ENCODE results near the gene NR0B2. TPM values are rescaled to one million over a fixed set of nuclear protein-coding genes. Genes with fewer than 3 reads are reported as not detected.
A peak's percentile ranks its signal among the peaks of the same experiment; 100 is the strongest.

The NR0B2 gene
- total and polyA plus RNA-seq, 2 of the 13 experiments (the other 11 are each of a cell fraction or from before 2014, with no cell fraction given) = 72.5 to 133 TPM

- TF ChIP-seq RCOR2 (CRISPR knock-in tag; IDR thresholded peaks at IDR 0.05) (peak; percentile 91), CHD4 (IDR thresholded peaks at IDR 0.05; ENCODE audit: borderline replicate concordance, low read length) (peak; percentile 57; the same call in 1 of the 2 replicates), SCMH1 (CRISPR knock-in tag; IDR thresholded peaks at IDR 0.05; ENCODE audit: borderline replicate concordance) (no peak), HOXA3 (CRISPR knock-in tag; IDR thresholded peaks at IDR 0.05) (peak; percentile 44; the same call in 1 of the 2 replicates), ZBTB34 (CRISPR knock-in tag; IDR thresholded peaks at IDR 0.05) (peak; percentile 94), TEAD2 (CRISPR knock-in tag; IDR thresholded peaks at IDR 0.05) (no peak), HOXD1 (CRISPR knock-in tag; IDR thresholded peaks at IDR 0.05) (peak; percentile 71), EHMT2 (IDR thresholded peaks at IDR 0.05; ENCODE audit: borderline replicate concordance, low read depth, low read length) (no peak), ZBTB21 (CRISPR knock-in tag; IDR thresholded peaks at IDR 0.05) (peak; percentile 39; the same call in 1 of the 2 replicates), HNRNPH1 (optimal IDR thresholded peaks at IDR 0.05; ENCODE audit: low read depth, low read length) (no peak), PAXIP1 (CRISPR knock-in tag; conservative IDR thresholded peaks at IDR 0.05) (peak; percentile 96), ZNF557 (CRISPR knock-in tag; IDR thresholded peaks at IDR 0.05) (0 out of 2 replicates have a peak, but pooled peaks have one; percentile 53), CREB1 (IDR thresholded peaks at IDR 0.05) (peak; percentile 50), CREB1 (CRISPR knock-in tag; IDR thresholded peaks at IDR 0.05) (peak; percentile 87), GATAD1 (CRISPR knock-in tag; IDR thresholded peaks at IDR 0.05) (peak; percentile 66; the same call in 1 of the 2 replicates), KDM5B (CRISPR knock-in tag; IDR thresholded peaks at IDR 0.05; ENCODE audit: borderline replicate concordance) (peak; percentile 69), ZMYM2 (CRISPR knock-in tag; IDR thresholded peaks at IDR 0.05) (peak; percentile 5; the same call in 1 of the 2 replicates), ZBTB26 (CRISPR knock-in tag; IDR thresholded peaks at IDR 0.05; ENCODE audit: borderline replicate concordance) (peak; percentile 36; the same call in 1 of the 2 replicates), ZNF543 (CRISPR knock-in tag; IDR thresholded peaks at IDR 0.05) (no peak), FOXA1 (IDR thresholded peaks at IDR 0.05) (no peak), FOXA1 (CRISPR knock-in tag; IDR thresholded peaks at IDR 0.05) (peak; percentile 81), UBTF (CRISPR knock-in tag; IDR thresholded peaks at IDR 0.05) (no peak; the same call in 1 of the 2 replicates), HDAC1 (CRISPR knock-in tag; IDR thresholded peaks at IDR 0.05) (peak; percentile 89)
Observed at GRCh38 chr1:26910343-26911160, 3.2 kb downstream of the NR0B2 start (continued).

Data from HepG2 (cell line).